ENCODE data around the gene NOSTRIN.

DNA sequence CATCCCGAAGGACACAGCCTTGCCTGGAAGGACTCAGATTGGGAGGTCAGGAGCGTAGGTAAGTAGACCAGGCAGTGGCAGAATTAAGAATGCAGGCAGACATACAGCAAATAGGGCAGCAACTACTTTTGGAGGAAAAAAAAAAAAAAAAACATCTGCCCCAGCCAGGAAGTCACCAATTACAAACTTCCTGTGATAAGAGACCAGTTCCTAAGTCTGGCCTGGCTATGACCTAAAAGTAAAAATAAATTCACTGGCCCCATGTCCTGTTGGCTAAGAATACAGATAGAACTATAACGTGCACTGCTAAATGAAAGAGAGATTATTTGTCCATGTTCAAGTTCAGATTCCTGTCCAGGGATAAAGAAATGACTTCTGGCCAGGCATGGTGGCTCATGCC is 45.2 kb upstream of the NOSTRIN start:
- TF ChIP-seq, protein P1, sequence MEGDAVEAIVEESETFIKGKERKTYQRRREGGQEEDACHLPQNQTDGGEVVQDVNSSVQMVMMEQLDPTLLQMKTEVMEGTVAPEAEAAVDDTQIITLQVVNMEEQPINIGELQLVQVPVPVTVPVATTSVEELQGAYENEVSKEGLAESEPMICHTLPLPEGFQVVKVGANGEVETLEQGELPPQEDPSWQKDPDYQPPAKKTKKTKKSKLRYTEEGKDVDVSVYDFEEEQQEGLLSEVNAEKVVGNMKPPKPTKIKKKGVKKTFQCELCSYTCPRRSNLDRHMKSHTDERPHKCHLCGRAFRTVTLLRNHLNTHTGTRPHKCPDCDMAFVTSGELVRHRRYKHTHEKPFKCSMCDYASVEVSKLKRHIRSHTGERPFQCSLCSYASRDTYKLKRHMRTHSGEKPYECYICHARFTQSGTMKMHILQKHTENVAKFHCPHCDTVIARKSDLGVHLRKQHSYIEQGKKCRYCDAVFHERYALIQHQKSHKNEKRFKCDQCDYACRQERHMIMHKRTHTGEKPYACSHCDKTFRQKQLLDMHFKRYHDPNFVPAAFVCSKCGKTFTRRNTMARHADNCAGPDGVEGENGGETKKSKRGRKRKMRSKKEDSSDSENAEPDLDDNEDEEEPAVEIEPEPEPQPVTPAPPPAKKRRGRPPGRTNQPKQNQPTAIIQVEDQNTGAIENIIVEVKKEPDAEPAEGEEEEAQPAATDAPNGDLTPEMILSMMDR (IDR thresholded peaks at IDR 0.05; ENCODE audit: low read length): no peak
- no peak for TF ChIP-seq EZH2 (optimal IDR thresholded peaks at IDR 0.05; ENCODE audit: low read depth, low read length)

All from MM.1S (cell line).